HG02623 (cell line): Measurements from ENCODE around the gene EPN2.

Experiments
- ATAC-seq: cut with Tn5 transposase; IDR thresholded peaks from one replicate; pipeline ENCODE4 v1.9.1; 2021; ENCODE audit warnings: moderate library complexity; ENCODE audit not compliant: unreplicated experiment

The EPN2 gene

DNA sequence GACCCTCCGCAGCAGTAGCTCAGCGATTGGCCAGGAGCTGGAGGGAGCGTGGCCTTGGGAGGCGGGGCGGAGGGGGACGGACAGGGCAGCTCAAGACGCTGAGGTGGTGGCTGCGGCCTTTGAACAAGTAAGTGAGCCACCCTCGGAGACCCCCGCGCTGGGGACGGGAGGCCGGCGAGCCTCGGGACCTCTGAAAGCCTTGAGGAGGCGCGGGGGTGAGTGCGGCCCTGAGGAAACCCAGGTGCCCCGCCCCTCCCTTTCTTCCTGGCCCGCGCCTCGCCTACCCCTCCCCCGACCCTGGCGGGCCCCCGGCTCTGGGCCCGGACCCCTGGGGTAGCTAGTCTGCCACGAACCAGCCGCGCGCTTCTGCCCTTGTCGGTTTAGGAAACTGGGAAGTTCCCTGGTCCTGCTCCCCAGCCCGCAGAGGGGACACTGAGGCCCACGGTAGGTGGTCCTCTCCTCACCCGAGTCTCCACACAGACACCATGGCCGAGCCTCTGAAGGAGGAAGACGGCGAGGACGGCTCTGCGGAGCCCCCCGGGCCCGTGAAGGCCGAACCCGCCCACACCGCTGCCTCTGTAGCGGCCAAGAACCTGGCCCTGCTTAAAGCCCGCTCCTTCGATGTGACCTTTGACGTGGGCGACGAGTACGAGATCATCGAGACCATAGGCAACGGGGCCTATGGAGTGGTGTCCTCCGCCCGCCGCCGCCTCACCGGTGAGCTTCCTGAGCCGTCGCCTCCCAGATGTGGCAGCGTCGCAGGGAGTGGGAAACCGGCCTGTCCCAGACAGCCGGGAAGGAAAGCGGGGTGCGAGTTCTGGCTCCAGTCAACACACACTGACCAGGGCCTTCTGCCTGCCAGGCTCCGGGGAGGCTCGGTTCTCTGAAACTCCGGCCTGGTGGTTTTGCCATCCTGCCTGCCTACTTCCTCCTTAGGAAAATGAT is 141.5 kb downstream of the EPN2 start, which contains the start of gene MAPK7:
Gene MAPK7, plus strand, starts transcription at position 83 of the 945 bp plus-strand sequence. Its CDS starts 403 bp downstream, at position 486.
- peak; percentile 9 for ATAC-seq

GRCh38 chr17:19379361-19380065 is 142.3 kb downstream of the EPN2 start:
- no peak for ATAC-seq

DNA sequence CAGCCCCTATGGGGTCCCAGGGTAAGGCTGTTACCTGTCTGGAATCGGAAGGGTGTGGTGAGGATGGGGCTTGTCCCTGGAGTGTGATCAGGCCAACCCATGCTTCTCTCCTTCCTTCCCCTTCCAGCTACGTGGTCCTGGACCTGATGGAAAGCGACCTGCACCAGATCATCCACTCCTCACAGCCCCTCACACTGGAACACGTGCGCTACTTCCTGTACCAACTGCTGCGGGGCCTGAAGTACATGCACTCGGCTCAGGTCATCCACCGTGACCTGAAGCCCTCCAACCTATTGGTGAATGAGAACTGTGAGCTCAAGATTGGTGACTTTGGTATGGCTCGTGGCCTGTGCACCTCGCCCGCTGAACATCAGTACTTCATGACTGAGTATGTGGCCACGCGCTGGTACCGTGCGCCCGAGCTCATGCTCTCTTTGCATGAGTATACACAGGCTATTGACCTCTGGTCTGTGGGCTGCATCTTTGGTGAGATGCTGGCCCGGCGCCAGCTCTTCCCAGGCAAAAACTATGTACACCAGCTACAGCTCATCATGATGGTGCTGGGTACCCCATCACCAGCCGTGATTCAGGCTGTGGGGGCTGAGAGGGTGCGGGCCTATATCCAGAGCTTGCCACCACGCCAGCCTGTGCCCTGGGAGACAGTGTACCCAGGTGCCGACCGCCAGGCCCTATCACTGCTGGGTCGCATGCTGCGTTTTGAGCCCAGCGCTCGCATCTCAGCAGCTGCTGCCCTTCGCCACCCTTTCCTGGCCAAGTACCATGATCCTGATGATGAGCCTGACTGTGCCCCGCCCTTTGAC is 143.5 kb downstream of the EPN2 start:
- ATAC-seq: no peak

GRCh38 chr17:19381361-19381740 is 144.2 kb downstream of the EPN2 start:
- ATAC-seq: no peak

GRCh38 chr17:19381741-19382444 is 144.7 kb downstream of the EPN2 start:
- ATAC-seq: no peak

DNA sequence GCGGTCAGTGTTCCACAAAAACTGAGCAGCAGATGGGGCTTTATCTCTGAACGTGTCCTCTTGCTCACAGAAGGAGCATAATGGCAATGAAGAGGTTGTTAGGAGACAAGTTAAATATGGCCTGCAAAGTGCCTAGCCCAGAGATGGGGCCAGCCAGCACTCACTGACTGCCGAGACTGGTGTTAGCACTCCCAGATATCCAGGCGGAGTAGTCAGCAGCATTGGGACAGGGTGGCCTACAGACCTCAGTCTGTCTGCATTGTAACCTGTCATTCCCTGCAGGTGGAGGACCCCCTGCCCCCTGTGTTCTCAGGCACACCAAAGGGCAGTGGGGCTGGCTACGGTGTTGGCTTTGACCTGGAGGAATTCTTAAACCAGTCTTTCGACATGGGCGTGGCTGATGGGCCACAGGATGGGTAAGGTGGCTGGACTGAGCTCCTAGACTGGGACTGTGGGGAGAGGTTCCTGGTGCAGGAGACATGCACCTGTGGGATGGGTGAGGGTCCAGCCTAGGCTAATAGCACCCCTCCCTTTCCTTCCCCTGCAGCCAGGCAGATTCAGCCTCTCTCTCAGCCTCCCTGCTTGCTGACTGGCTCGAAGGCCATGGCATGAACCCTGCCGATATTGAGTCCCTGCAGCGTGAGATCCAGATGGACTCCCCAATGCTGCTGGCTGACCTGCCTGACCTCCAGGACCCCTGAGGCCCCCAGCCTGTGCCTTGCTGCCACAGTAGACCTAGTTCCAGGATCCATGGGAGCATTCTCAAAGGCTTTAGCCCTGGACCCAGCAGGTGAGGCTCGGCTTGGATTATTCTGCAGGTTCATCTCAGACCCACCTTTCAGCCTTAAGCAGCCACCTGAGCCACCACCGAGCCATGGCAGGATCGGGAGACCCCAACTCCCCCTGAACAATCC is 145.6 kb downstream of the EPN2 start:
- no peak for ATAC-seq

GRCh38 chr17:19383681-19384470 is 146.7 kb downstream of the EPN2 start:
- ATAC-seq: no peak

GRCh38 chr17:19384723-19385391 is 147.7 kb downstream of the EPN2 start:
- ATAC-seq: no peak

GRCh38 chr17:19385521-19385983 is 148.4 kb downstream of the EPN2 start:
- ATAC-seq: no peak
